H1 (cell line): ENCODE results near the gene RGS21.

Experiments
- CHD2 ChIP-seq: IDR thresholded peaks from 2 replicates; pipeline ENCODE4 v1.6.1; 2012; ENCODE audit warnings: low read length, improper control_type of control experiment
- GABPA ChIP-seq: IDR thresholded peaks from 2 replicates; pipeline ENCODE4 v1.6.1; 2011; ENCODE audit warnings: mild to moderate bottlenecking, low read length, moderate library complexity, borderline replicate concordance; ENCODE audit not compliant: insufficient read depth
- POLR2A ChIP-seq, 2 experiments: IDR thresholded peaks; 1 replicate in 1 of 2; 2 replicates in 1 of 2; pipeline ENCODE4 v1.6.1; 2011; ENCODE audit warnings: low read depth in 2 of 2, low read length in 2 of 2, mild to moderate bottlenecking in 2 of 2; ENCODE audit errors: control extremely low read depth in 1 of 2

GRCh38 chr1:192316942-192317450, at the start of gene RGS21:
- TF ChIP-seq GABPA (no peak), CHD2 (no peak), POLR2A (IDR thresholded peaks at IDR 0.05; ENCODE audit: control extremely low read depth in 1 of 2, low read depth in 2 of 2, low read length in 2 of 2) (no peak)
